ENCODE measurements around the gene SPATA2. TPM values are rescaled to one million over a fixed set of nuclear protein-coding genes. Genes with fewer than 3 reads are reported as not detected.

Gene SPATA2
- total RNA-seq, 1 donor from 2014 or later, result 8.7 TPM

- peaks cover 82% of the 10 kb centered on the region for H3K36me3 ChIP-seq
- peaks cover 17% of the 10 kb centered on the region for H3K4me1 ChIP-seq
- H3K27me3 ChIP-seq, result no peaks in the 10 kb centered on the region
- H3K9me3 ChIP-seq, result no peaks in the 10 kb centered on the region
- ATAC-seq (no peak), DNase-seq (no peak)
- no peak overlapping the region for H3K27ac ChIP-seq
- H3K4me3 ChIP-seq, result no peak overlapping the region
- TF ChIP-seq CTCF (IDR thresholded peaks at IDR 0.05), result no peak
- intact Hi-C loops (cut with DNase I), result no loop called here
Observed at GRCh38 chr20:49942942-49943341, 27.6 kb upstream of the SPATA2 start.

- Histone ChIP-seq H3K4me1 (peaks cover 23% of the 10 kb centered on the region), H3K4me3 (no peak overlapping the region), H3K9me3 (no peaks in the 10 kb centered on the region), H3K27me3 (no peaks in the 10 kb centered on the region), H3K36me3 (peaks cover 78% of the 10 kb centered on the region), H3K27ac (no peak overlapping the region)
- no peak for TF ChIP-seq CTCF (IDR thresholded peaks at IDR 0.05)
- intact Hi-C loops (cut with DNase I), result no loop called here
- DNase-seq, result no peak
- no peak for ATAC-seq
Observed at GRCh38 chr20:49942303-49942702, 27.0 kb upstream of the SPATA2 start.

GRCh38 chr20:49941456-49941855, 26.1 kb upstream of the SPATA2 start:
- Histone ChIP-seq H3K27me3 (no peaks in the 10 kb centered on the region), H3K27ac (no peak overlapping the region), H3K4me1 (peaks cover 26% of the 10 kb centered on the region), H3K36me3 (peaks cover 70% of the 10 kb centered on the region), H3K9me3 (no peaks in the 10 kb centered on the region), H3K4me3 (no peak overlapping the region)
- intact Hi-C loops (cut with DNase I), result no loop called here
- TF ChIP-seq CTCF (IDR thresholded peaks at IDR 0.05), result no peak
- DNase-seq (peak; percentile 19), ATAC-seq (no peak)

GRCh38 chr20:49938173-49939163, 23.1 kb upstream of the SPATA2 start:
- H3K4me1 ChIP-seq, result peaks cover 31% of the 10 kb centered on the region
- no peak for TF ChIP-seq CTCF (IDR thresholded peaks at IDR 0.05)
- intact Hi-C loops (cut with DNase I), result no loop called here
- ATAC-seq, result no peak
- H3K36me3 ChIP-seq, result peaks cover 43% of the 10 kb centered on the region
- no peak overlapping the region for H3K4me3 ChIP-seq
- H3K27me3 ChIP-seq, result no peaks in the 10 kb centered on the region
- no peak overlapping the region for H3K27ac ChIP-seq
- no peak for DNase-seq
- H3K9me3 ChIP-seq, result no peaks in the 10 kb centered on the region

- ATAC-seq (peak; percentile 30), DNase-seq (peak; percentile 60)
- intact Hi-C loops (cut with DNase I), result no loop called here
- Histone ChIP-seq H3K27ac (peak overlapping the region; percentile 94), H3K4me3 (peak overlapping the region; percentile 97), H3K4me1 (peaks cover 31% of the 10 kb centered on the region), H3K36me3 (peaks cover 31% of the 10 kb centered on the region), H3K9me3 (no peaks in the 10 kb centered on the region), H3K27me3 (no peaks in the 10 kb centered on the region)
- no peak for TF ChIP-seq CTCF (IDR thresholded peaks at IDR 0.05)
Observed at GRCh38 chr20:49937027-49937929, 21.9 kb upstream of the SPATA2 start.

Measured in upper lobe of right lung (tissue), 1 donor.